ENCODE results near the gene HCN1. TPM values are rescaled to one million over a fixed set of nuclear protein-coding genes. Genes with fewer than 3 reads are reported as not detected.
A peak's percentile ranks its signal among the peaks of the same experiment; 100 is the strongest.

The HCN1 gene
- total and polyA plus RNA-seq, 2 of the 8 experiments (the other 6 are each of a cell fraction or from before 2014, with no cell fraction given), result 1.1 to 6.7 TPM

DNA sequence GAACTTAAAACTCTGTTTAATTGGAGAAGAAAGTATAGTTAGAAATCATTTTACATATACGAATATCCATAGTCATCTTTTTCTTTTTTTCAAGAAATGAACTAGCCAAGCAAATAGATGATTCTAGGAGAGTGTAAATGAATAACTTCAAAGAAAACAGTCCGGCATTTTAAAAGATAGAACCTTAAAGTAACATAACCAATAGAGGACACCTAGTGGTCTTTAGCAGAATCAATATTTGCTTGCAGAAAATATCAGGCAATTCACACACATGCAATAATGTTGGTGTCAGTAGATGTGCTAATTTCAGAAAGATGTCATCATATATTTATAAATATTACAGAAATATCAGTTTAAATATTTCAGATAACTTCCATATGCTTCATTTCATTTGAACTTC, 57.1 kb downstream of the HCN1 start (continued):
- peak; percentile 36 to 37 for TF ChIP-seq RAD21 (IDR thresholded peaks at IDR 0.05 in 1 of 2, conservative IDR thresholded peaks at IDR 0.05 in 1 of 2; ENCODE audit: low read depth in 2 of 2, low read length in 2 of 2)

All from H1 (cell line).